ENCODE data around the gene UNC93A.
"Not testable (repeated sequence)": the region's sequence is repeated elsewhere in the genome, so short reads cannot be mapped to it uniquely, and the experiment has no call there.

Gene UNC93A

DNA sequence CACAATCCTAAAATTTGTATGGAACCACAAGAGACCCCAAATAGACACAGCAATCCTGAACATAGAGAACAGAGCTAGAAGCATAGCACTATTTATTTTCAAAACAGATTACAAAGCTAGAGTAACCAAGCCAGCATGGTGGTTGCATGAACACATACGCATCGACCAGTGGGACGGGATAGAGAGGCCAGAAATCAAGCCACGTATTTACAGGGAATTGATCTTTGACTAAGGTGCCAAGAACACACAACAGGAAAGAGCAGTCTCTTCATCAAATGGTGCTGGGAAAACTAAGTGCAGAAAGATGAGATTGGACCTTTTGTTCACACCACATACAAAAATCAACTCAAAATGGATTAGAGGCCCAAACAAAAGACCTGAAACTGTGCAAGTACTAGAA, 54.8 kb downstream of the UNC93A start:
- DNase-seq: no peak

DNA sequence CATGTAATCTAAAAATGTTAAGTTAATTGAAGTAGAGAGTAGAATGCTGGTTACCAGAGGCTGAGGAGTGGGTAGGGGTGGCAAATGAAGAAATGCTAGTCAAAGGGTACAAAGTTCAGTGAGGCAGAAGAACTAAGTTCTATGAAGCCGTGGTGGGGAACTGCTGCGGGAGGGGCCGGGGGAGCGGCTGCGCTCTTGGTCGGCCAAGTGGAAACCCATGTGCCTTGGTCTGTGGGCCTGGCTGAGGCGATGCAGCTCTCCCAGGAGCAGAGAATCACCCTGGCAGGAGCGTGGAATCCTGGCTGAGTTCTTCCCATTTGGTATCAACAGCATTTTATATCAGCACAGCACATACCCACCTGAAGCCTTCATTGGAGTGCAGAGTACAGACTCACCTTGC, 56.1 kb downstream of the UNC93A start:
- DNase-seq: no peak

DNA sequence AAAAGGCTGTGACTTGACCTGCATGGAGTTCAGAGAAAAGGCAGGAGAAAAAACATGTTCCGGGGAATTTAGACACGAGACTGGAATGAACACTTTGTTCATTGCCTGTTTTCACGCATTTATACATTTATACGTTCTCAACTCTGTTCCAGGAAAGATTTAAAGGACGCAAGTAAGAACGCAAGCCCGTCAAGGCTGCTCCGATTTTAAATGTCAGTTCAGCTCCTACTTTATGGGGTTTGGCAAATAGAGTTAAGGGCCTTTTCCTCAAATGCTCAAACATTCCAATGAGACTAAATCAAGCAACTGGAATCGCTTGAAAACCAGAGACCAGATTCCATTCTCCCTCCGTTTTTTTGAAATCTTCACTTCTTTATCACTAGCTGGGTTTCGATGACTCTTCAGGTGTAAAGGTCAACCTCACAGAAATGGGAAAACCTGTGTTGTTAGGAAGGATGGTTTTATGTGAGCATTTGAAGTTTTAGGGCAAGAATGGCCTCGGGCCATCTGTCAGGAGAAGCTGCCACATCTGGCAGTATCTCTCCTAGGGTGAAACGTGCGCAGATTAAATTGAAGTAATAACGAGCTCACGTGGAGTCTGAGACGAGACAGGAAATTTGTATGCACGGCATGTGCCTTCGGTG, 58.6 kb downstream of the UNC93A start:
- DNase-seq: no peak

DNA sequence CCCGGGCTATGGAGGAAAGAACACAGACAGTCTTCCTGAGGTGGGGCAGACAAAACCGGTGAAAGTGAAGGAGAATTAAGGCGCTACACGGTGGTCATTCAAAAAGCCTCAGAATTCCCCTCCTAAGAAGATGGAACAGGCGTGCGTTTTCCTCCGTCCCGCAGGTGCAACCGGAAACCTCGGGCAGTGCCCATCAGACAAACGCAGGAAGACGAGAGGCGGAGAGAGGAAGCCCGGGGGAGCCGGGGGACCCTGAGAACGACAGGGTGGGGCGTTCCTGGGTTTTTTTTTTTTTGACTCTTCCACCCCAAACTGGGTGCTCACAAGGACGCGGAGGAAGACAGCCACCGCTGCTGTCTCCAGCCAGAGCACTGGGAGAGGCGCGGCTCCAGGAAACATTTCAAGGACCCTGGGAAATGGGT, 59.2 kb downstream of the UNC93A start:
- no peak for DNase-seq

DNA sequence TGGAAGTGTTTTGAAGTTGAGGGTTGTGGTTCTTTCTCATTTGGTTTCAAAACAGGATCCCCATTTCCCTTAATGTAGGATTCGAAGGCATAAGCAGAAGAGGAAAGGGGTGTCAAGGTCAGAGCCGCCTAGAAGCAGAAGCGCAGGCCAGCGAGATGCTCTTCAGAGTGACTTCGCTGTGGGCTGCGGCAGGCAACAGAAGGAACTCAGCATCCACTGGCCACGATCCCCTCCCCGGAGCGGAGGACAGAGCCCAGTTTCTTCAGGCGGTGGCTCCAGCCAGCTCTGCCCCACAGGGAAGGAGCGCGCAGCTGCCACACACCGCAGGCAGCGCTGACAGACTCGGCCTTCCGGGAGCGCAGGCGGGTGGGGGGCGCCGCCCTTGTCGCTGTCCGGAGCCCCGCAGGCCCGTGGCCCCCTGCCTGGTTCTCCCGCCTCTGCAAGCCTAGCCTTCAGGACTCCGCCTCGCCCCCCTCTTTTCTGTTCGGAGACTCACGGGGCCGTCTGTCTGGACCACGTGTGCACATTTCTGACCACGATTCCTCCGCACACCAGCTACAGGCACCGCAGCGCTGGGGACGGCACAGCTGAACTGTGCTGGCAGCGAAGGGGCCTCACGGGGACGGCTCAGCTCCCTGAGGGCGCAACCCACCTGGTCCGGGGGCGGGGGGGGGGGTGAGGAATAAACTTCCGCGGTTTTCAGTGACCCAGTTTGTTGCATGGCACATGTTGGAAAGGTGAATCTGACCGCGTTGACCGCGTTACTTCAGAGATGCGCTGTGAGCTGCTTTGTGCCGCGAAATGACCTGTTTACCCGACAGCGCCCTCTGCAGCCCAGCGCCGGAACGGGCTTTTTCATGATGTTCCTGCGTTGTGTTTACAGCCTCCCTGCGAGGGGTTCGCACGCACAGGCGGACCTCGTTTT, 59.9 kb downstream of the UNC93A start:
- DNase-seq: no peak

DNA sequence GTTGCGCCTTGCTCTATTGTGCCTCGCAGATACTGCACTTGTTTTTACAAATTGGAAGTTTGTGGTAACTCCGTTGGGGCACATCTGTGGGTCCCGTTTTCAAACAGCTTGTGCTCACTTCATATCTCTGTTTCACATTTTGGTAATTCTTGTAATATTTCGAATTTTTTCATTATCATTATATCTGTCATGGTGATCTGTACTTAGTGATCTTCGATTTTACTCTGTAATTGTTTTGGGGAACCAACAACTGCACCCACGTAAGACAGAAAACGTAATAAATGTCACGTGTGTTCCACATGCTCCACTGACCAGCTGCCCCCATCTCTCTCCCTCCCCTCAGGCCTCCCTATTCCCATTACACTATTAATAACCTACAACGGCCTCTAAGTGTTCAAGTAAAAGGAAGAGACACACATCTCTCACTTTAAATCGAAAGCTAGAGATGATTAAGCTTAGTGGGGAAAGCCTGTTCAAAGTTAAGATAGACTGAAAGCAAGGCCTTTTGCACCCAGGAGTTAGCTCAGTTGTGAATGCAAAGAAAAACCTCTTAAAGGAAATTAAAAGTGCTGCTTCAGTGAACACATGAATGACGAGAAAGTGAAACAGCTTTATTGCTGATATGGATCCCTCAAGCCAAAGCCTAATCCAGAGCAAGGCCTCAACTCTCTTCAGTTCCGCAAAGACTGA, 60.7 kb downstream of the UNC93A start:
- no peak for DNase-seq

DNA sequence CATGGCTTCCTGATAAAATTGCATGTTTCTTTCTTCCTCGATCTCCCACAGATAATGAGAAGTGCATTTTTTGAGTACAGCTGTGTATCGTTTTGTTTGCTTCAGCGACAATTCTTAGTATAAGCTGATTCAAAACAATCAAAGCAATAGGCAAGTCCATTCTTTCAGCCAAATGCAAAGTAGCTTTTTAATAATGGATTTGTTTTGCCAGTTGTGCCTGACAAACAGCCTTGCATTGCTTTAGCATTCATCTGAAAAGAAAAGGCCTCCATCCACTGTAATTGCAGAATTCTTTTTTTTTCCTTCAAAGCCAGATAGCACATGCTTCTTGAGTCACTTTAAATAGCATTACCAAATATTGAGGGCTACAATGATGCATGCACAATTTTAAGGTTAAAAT, 65.8 kb downstream of the UNC93A start:
- DNase-seq: no peak

DNA sequence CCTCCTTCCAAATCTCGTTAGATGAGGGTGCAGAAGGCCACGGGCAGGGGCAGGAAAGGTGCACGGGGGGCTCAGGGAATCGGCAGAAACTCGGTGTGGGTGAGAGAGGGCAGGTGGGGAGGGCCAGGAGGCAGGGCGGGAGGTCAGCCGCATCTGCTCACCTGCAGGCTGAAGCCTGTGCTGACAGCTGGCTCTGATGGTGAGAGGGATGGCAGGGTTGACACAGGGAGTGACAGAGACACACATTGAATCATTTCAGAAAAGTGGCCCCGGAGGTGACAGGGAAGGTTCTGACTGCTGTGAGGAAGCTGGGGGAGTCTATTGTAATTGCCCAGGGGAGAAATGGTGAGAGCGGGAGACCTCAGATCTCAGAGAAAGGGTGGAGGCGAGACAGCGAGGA, 67.3 kb downstream of the UNC93A start:
- DNase-seq: not testable (repeated sequence)

DNA sequence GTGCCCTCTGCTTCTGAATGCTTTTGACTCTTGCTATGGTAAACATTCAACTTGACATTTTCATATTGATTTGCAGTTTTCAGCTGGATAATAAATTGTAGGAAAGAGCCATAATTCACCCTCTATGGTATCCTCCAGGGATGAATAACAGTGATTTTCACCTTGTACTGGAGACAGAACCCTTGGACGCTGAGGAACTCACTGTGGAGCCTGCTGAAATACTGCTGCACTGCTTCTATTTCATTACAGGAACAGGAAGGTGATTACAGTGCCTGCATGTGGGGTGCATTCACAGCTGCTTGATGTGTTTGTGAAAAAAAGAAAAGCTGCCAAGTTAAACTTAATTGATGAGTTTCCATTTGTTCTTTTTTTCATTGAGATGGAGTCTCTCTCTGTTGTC, 70.1 kb downstream of the UNC93A start:
- DNase-seq: not testable (repeated sequence)
